Neuron (in vitro differentiated cells): ENCODE measurements around the gene TRAF3.

Source experiments
- H2AFZ ChIP-seq: one replicate; pipeline ENCODE4 v1.6.1; 2013; ENCODE audit warnings: low read depth, mild to moderate bottlenecking, inconsistent platforms, low read length, moderate library complexity
- H3K27me3 ChIP-seq: one replicate; pipeline ENCODE4 v1.6.1; 2013; ENCODE audit warnings: low read length; ENCODE audit not compliant: insufficient read depth
- H3K36me3 ChIP-seq: one replicate; pipeline ENCODE4 v1.6.1; 2013; ENCODE audit warnings: low read length; ENCODE audit not compliant: insufficient read depth
- H3K4me1 ChIP-seq: one replicate; pipeline ENCODE4 v1.6.1; 2013; ENCODE audit warnings: low read length; ENCODE audit not compliant: insufficient read depth
- H3K4me3 ChIP-seq: 2 replicates; pipeline ENCODE4 v1.5.1; 2013; ENCODE audit warnings: mild to moderate bottlenecking, low read length, moderate library complexity
- H3K9me3 ChIP-seq: one replicate; pipeline ENCODE4 v1.6.1; 2013; ENCODE audit warnings: low read length

The TRAF3 gene

GRCh38 chr14:102907303-102907844 lies 130.1 kb downstream of the TRAF3 start:
- no peak overlapping the region for H2AFZ ChIP-seq
- peaks cover 38% of the 10 kb centered on the region for H3K36me3 ChIP-seq
- no peak overlapping the region for H3K4me3 ChIP-seq
- no peaks in the 10 kb centered on the region for H3K4me1 ChIP-seq
- H3K9me3 ChIP-seq: peaks cover 17% of the 10 kb centered on the region
- no peaks in the 10 kb centered on the region for H3K27me3 ChIP-seq

DNA sequence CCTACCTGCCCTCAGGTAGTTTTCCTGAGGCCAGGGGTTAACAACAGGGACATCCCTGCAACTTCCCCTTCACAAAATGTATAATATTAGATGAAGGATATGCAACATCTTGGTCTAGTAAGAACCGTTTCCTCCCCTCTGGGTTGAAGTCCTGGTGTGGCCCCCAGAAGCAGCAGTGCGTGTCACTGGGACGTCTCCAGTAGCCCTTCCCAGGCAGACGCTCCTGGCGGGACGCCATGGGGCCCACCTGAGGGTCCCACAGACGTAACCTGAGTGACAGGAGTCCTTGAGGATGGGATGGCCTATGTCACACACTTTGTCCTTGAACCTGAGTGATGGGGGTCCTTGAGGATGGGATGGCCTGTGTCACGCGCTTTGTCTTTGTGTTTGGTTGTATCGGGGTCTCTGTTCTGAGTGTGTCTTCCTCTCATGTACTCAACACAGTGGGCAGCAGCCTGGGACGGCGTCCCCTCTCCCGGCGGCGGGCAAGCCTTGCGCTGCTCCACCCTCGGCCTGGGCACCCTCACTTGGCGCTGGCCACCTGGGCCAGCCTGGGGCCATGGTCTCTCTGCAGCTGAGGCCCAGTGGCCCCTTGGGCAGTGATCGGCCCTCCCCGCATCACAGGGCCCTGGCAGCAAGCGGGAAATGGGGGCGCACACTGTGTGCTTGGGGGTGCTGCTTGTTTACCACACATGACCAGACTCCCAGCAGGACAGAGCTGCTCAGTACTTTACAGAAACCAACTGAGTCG lies 130.9 kb downstream of the TRAF3 start:
- Histone ChIP-seq H3K36me3 (peaks cover 34% of the 10 kb centered on the region), H2AFZ (no peak overlapping the region), H3K4me3 (no peak overlapping the region), H3K27me3 (no peaks in the 10 kb centered on the region), H3K9me3 (peaks cover 17% of the 10 kb centered on the region), H3K4me1 (no peaks in the 10 kb centered on the region)

DNA sequence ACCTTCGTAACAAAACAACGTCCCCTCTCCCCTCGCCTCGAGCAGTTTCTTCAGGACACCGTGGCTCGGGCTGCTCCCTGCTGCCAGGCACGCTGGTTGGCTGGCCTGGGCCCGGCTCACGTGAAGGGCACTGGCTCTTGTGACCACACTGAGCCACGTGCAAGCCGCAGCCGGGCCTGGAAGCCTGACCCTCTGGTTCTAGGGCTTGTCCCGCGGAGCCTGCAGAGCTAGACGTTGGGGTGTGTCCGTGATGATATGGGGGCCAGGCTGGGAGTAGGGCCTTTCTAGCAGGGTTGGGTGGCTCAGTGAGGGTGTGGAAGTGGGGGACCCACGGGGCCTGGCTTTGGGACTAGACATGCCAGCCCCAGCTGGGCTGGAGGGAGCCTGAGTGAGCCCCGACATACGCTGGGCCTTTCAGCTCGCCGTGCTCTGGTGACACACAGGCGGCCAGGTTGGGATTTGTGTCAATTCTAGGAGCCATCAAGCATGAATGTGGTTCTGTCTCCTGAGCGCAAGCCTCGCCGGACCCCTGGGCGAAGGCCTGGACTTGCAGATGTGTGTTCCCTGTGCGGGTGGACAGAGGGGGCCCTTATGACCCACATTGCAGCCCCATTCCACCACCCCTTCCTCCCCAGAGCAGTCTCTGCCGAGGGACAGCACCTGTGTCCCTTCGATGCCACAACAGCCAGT lies 131.7 kb downstream of the TRAF3 start:
- no peaks in the 10 kb centered on the region for H3K27me3 ChIP-seq
- no peak overlapping the region for H2AFZ ChIP-seq
- no peak overlapping the region for H3K4me3 ChIP-seq
- H3K9me3 ChIP-seq: peaks cover 17% of the 10 kb centered on the region
- H3K36me3 ChIP-seq: peaks cover 34% of the 10 kb centered on the region
- H3K4me1 ChIP-seq: no peaks in the 10 kb centered on the region

- H3K9me3 ChIP-seq: peaks cover 17% of the 10 kb centered on the region
- H3K4me3 ChIP-seq: no peak overlapping the region
- H2AFZ ChIP-seq: no peak overlapping the region
- no peaks in the 10 kb centered on the region for H3K4me1 ChIP-seq
- no peaks in the 10 kb centered on the region for H3K27me3 ChIP-seq
- H3K36me3 ChIP-seq: peaks cover 34% of the 10 kb centered on the region
Measured at GRCh38 chr14:102909462-102909861, 132.2 kb downstream of the TRAF3 start.

- Histone ChIP-seq H3K4me3 (no peak overlapping the region), H3K9me3 (peaks cover 17% of the 10 kb centered on the region), H3K27me3 (no peaks in the 10 kb centered on the region), H3K36me3 (peaks cover 33% of the 10 kb centered on the region), H2AFZ (no peak overlapping the region), H3K4me1 (no peaks in the 10 kb centered on the region)
Measured at GRCh38 chr14:102909911-102910310, 132.7 kb downstream of the TRAF3 start.

DNA sequence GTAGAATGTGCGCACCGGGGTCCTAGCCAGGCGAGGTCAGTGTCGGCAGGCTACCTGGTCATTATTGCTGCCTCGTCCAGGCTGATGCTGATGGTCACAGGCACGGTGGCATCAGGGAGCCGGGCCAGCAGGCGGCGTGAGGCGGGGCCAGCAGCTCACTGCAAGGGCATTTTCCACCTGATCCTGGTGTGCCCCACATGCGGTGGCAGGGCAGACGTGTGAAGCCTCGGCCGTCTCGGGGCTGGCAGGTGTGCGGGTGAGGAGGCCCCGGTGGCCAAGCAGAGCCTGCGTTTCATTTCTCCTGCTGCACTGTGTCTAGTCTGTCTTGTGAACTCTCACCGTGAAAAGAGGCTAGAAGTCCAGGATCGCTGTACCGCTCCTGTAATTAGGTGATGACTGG lies 133.2 kb downstream of the TRAF3 start:
- peaks cover 28% of the 10 kb centered on the region for H3K36me3 ChIP-seq

DNA sequence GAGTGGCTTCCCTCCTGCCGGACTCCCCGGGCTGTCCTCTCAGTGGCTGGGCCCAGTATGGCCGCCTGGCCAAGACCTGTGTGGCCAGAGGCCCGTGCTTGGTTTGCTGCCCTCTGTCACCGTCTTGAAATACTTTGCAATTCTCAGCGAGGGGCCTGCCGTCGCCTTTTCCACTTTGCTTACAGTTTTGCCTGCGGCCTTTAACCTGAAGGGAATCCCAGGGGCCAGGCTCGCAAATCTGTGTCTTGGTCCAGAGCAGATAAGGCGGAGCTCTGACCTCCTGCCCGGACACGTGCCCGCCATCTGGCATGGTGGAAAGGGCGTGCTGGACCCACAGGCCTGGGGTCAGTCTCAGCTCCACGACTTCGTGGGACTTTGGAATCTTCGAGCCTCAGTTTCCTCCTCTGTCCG lies 134.3 kb downstream of the TRAF3 start:
- H2AFZ ChIP-seq: no peak overlapping the region
- H3K27me3 ChIP-seq: no peaks in the 10 kb centered on the region
- peaks cover 8% of the 10 kb centered on the region for H3K9me3 ChIP-seq
- no peaks in the 10 kb centered on the region for H3K4me1 ChIP-seq
- H3K36me3 ChIP-seq: peaks cover 19% of the 10 kb centered on the region
- H3K4me3 ChIP-seq: no peak overlapping the region

More for the DNA sequence above, 133.2 kb downstream of the TRAF3 start:
- H3K27me3 ChIP-seq: no peaks in the 10 kb centered on the region
- H3K4me1 ChIP-seq: no peaks in the 10 kb centered on the region
- H3K4me3 ChIP-seq: no peak overlapping the region
- peaks cover 12% of the 10 kb centered on the region for H3K9me3 ChIP-seq
- H2AFZ ChIP-seq: no peak overlapping the region

DNA sequence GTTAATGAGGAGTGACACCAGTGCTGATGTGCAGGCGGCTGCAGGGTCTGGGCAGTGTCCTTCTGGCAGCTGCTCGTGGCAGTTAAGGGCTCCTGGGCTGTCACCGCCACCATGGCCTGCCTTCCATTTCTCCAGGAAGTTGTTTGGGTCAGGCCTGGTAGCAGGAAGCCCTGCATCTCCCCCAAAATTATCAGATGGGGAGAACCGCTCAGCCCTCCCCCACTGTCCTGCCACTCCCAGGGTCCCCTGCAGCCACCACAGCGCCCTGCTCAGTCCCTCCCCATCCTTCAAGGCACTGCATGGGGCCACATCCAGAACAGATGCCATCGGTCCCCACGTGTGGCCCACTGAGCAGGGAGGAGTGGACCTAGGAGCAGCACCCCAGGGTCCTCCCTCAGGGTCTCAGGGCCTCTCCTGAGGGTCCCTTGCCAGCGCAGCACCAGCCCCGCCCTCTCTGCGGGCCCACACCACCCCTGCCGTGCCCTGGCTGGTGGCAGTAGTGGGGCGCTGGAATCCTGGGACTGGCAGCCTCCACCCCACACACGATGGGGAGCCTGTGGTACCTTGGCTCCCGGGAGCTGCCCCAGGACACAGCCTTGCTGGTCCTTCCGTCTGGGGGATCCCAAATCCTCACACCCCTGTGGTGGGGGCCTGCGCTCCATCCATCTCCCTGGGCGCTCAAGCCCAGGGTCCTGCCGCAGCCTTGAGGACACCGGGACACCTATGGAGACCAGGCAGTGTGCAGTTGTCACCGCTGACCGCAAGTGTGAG lies 134.9 kb downstream of the TRAF3 start:
- Histone ChIP-seq H3K4me1 (no peaks in the 10 kb centered on the region), H3K27me3 (no peaks in the 10 kb centered on the region), H3K4me3 (no peak overlapping the region), H3K36me3 (peaks cover 13% of the 10 kb centered on the region), H3K9me3 (peaks cover 3% of the 10 kb centered on the region), H2AFZ (no peak overlapping the region)

DNA sequence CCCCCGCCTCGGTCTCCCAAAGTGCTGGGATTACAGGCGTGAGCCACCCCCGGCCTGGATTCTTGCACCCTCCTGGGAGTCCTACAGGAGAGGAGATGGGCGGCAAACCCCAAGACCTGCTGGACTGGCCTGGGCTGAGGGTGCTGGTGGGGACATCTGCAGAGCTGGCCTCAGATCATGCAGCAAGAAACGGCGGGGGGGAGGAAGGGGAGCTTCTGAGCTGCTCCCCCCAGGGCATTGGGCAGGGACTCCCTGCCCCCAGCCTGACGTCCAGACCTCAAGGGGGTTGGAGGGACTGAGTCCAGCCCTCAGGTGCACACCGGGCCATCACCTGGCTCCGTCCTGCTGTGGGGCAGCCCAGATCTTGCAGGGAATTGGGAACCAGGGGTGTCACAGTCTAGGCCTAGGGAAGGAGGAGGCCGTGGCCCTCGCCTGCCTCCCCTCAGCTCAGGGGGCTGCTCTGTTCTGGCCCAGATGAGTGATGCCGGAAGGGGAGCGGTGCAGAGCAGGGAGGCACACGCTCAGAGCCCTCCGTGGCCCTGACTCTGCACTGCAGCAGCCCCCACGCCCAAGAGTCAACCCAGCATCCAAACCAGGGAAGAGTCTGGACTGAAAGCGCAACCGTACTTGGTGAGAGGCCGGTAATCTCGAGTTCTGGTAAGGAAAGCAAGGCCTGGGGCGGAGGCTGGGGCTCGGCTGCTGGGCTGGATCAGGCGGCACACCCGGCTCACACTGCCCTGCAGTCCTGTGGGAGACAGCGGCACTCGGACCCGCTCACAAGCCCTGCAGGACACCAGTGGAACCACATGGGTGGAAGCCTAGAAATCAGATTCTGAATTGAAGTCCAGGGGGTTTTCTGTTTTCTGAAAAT lies 136.3 kb downstream of the TRAF3 start:
- Histone ChIP-seq H3K4me1 (no peaks in the 10 kb centered on the region), H3K4me3 (no peak overlapping the region), H3K27me3 (no peaks in the 10 kb centered on the region), H3K36me3 (peaks cover 3% of the 10 kb centered on the region), H3K9me3 (no peaks in the 10 kb centered on the region), H2AFZ (no peak overlapping the region)

- H3K27me3 ChIP-seq: no peaks in the 10 kb centered on the region
- H3K4me3 ChIP-seq: no peak overlapping the region
- no peaks in the 10 kb centered on the region for H3K9me3 ChIP-seq
- H2AFZ ChIP-seq: no peak overlapping the region
- H3K36me3 ChIP-seq: peaks cover 3% of the 10 kb centered on the region
- H3K4me1 ChIP-seq: no peaks in the 10 kb centered on the region
Measured at GRCh38 chr14:102914474-102915291, 137.4 kb downstream of the TRAF3 start.

DNA sequence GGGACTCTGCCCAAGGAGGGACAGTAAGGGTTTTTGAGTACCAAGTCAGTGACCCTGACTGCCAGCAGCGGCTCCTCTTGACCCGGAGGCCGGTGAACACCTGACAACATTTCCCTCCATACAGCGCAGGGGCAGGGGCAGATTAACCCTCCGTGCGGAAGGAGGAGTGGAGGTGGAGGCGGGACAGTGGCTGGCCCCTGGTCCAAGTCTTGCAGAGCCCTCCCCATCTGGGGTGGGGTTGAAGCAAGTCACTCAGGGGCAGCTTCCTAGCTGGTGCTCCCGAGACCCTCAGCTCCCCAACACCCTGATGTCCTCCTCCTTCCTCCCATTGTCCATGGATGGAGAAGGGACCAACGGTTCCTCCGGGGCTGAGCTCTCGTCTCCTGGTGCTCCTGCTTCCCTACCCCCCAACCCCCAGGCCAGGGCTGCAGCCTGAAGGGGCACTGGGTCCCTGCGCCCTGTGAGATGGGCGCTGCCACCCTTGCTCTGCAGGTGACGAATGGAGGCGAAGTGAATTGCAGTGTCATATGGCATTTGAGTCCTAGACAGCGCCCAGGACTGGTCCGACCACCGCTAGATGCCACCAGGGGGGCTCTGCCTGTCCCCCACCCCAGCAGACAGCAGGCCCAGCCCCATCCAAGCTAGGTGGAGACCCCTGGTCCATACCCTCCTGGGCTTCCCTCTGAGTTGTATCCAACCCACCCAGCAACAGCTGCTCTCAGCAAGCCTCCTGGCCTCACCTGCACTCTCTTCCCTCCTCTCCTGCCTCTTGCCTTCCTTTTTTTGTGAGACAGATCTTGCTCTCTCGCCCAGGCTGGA lies 138.3 kb downstream of the TRAF3 start:
- H2AFZ ChIP-seq: no peak overlapping the region
- H3K27me3 ChIP-seq: no peaks in the 10 kb centered on the region
- H3K4me1 ChIP-seq: no peaks in the 10 kb centered on the region
- peaks cover 3% of the 10 kb centered on the region for H3K9me3 ChIP-seq
- no peak overlapping the region for H3K4me3 ChIP-seq
- H3K36me3 ChIP-seq: peaks cover 3% of the 10 kb centered on the region
